ENCODE data around the gene ANKRD30B.
"Not testable (repeated sequence)": the region's sequence is repeated elsewhere in the genome, so short reads cannot be mapped to it uniquely, and the experiment has no call there.

Gene ANKRD30B

GRCh38 chr18:14747513-14748474 lies at the start of gene ANKRD30B:
TSS of gene ANKRD30B (plus strand) at chr18:14748172. CDS start at chr18:14748420, 248 bp downstream.
- no peak for DNase-seq

- not testable (repeated sequence) for DNase-seq
Observed at GRCh38 chr18:14701286-14702040, 46.5 kb upstream of the ANKRD30B start.

GRCh38 chr18:14709761-14710160 lies 38.2 kb upstream of the ANKRD30B start:
- not testable (repeated sequence) for DNase-seq

GRCh38 chr18:14721569-14721968 lies 26.4 kb upstream of the ANKRD30B start:
- not testable (repeated sequence) for DNase-seq

- DNase-seq, result not testable (repeated sequence)
Observed at GRCh38 chr18:14739056-14739455, 8.9 kb upstream of the ANKRD30B start.

GRCh38 chr18:14746897-14747296 lies 1.1 kb upstream of the ANKRD30B start:
- DNase-seq, result no peak

GRCh38 chr18:14748496-14748895 lies 524 bp downstream of the ANKRD30B start:
- no peak for DNase-seq

GRCh38 chr18:14763566-14763965 lies 15.6 kb downstream of the ANKRD30B start:
- DNase-seq, result not testable (repeated sequence)

GRCh38 chr18:14767474-14767873 lies 19.5 kb downstream of the ANKRD30B start:
- DNase-seq, result no peak

GRCh38 chr18:14768241-14768640 lies 20.3 kb downstream of the ANKRD30B start:
- no peak for DNase-seq

GRCh38 chr18:14769381-14769780 lies 21.4 kb downstream of the ANKRD30B start:
- DNase-seq, result no peak

GRCh38 chr18:14776801-14777200 lies 28.8 kb downstream of the ANKRD30B start:
- DNase-seq, result no peak

- no peak for DNase-seq
Observed at GRCh38 chr18:14781671-14782070, 33.7 kb downstream of the ANKRD30B start.

GRCh38 chr18:14784133-14784532 lies 36.2 kb downstream of the ANKRD30B start:
- DNase-seq, result no peak

GRCh38 chr18:14796876-14797275 lies 48.9 kb downstream of the ANKRD30B start:
- not testable (repeated sequence) for DNase-seq

- DNase-seq, result not testable (repeated sequence)
Observed at GRCh38 chr18:14797969-14798764, 50.2 kb downstream of the ANKRD30B start.

- DNase-seq, result not testable (repeated sequence)
Observed at GRCh38 chr18:14811081-14811480, 63.1 kb downstream of the ANKRD30B start.

GRCh38 chr18:14826972-14827632 lies 79.1 kb downstream of the ANKRD30B start:
- not testable (repeated sequence) for DNase-seq

- DNase-seq, result not testable (repeated sequence)
Observed at GRCh38 chr18:14841607-14842006, 93.6 kb downstream of the ANKRD30B start.

GRCh38 chr18:14851533-14851932 lies 103.6 kb downstream of the ANKRD30B start:
- DNase-seq, result not testable (repeated sequence)

GRCh38 chr18:14855634-14856033 lies 107.7 kb downstream of the ANKRD30B start:
- DNase-seq, result not testable (repeated sequence)

GRCh38 chr18:14856256-14856655 lies 108.3 kb downstream of the ANKRD30B start:
- DNase-seq, result not testable (repeated sequence)

Measured in activated CD4-positive, alpha-beta T cell treated with anti-CD3 and anti-CD28 coated beads, Interleukin-10, Interleukin-2, amounts not matched to agents 100 ng/mL and 50 ng/mL, durations not matched to agents 16 hours and 8 hours (primary cell).